Subcutaneous abdominal adipose tissue (tissue), 5 donors: Measurements from ENCODE around the gene SIGLEC1.

Source experiments
- H3K27ac ChIP-seq: one replicate; pipeline ENCODE4 v1.7.0; 2013; ENCODE audit warnings: low read depth, mild to moderate bottlenecking, inconsistent platforms, low read length, moderate library complexity
- H3K27me3 ChIP-seq, 5 donors: one replicate each; pipeline ENCODE4 v1.7.0; 2013; ENCODE audit warnings: low read length in 5 of 5, inconsistent platforms in 1 of 5; ENCODE audit not compliant: control insufficient read depth in 5 of 5, insufficient read depth in 4 of 5
- H3K36me3 ChIP-seq, 5 donors: one replicate each; pipeline ENCODE4 v1.7.0; 2013; ENCODE audit warnings: low read length in 5 of 5; ENCODE audit not compliant: control insufficient read depth in 5 of 5, insufficient read depth in 5 of 5
- H3K4me1 ChIP-seq, 5 donors: one replicate each; pipeline ENCODE4 v1.7.0; 2013; ENCODE audit warnings: low read length in 5 of 5, mild to moderate bottlenecking in 3 of 5, moderate library complexity in 1 of 5; ENCODE audit not compliant: control insufficient read depth in 5 of 5, insufficient read depth in 5 of 5
- H3K4me3 ChIP-seq, 5 donors: one replicate each; pipeline ENCODE4 v1.7.0; 2013; ENCODE audit warnings: low read length in 5 of 5, low read depth in 1 of 5
- H3K9ac ChIP-seq, 5 donors: one replicate each; pipeline ENCODE4 v1.7.0; 2013; ENCODE audit warnings: low read length in 5 of 5, mild to moderate bottlenecking in 4 of 5, moderate library complexity in 3 of 5
- H3K9me3 ChIP-seq, 5 donors: one replicate each; pipeline ENCODE4 v1.7.0; 2013; ENCODE audit warnings: low read length in 5 of 5; ENCODE audit not compliant: control insufficient read depth in 5 of 5
- donor health status: healthy.
- donor health status: healthy.
- donor health status: healthy.
- donor health status: healthy.
- donor health status: healthy.

Gene SIGLEC1

GRCh38 chr20:3685341-3685740 is 27.1 kb downstream of the SIGLEC1 start:
- H3K4me3 ChIP-seq: no peak overlapping the region
- H3K27ac ChIP-seq: no peak overlapping the region
- peaks cover 4 to 39% (median 33%) of the 10 kb centered on the region in 5 donors for H3K4me1 ChIP-seq
- peaks cover 12 to 19% (median 17%) of the 10 kb centered on the region in 5 donors for H3K27me3 ChIP-seq
- H3K9ac ChIP-seq: no peak overlapping the region
- no peaks in the 10 kb centered on the region for H3K9me3 ChIP-seq
- peaks cover 0 to 18% (median 0%) of the 10 kb centered on the region in 5 donors for H3K36me3 ChIP-seq

DNA sequence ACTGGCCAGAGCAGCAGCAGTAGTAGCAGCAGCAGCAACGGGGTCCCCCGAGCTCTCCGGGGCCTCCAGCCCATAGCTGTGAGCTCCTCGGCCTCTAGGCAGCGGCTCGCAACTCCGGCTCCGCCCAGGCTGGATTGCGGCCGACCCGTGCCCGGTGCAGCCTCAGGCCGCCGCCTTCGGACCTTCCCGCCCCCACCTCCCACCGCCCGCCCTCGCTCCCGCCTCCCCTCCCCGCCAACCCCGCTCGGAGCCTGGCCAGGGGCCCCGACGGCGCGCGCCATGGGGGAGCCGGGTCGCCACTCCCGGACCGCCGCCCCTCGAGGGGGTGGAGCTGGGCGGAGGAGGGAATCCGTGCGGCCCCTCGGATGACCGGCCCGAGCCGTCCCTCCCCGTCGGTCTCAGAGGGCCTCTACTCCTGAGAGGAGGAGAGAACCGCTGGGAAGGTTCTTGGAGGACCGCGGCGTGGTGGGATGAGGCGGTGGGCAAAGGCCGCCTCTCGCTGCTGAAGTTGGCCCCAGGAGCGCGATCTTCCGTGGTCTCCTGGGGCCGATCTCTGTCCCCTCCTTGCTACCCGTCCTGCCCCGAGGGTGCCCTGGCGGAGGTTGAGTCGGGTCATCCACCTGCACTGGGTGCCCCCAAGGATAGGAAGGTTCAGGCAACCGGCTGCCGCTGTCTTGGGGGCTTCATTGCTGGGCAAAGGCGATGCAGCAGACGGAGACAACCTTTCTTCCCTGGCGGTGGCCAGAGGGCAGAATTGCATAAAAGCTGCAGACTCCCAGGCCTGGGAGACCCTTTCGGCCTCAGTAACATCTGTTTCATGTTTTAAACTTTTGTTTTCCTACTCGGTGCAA is 30.2 kb downstream of the SIGLEC1 start, which contains the start of gene ADAM33:
Gene ADAM33, minus strand, starts transcription at position 80 of the 851 bp plus-strand sequence. Its CDS starts 6 bp downstream, at position 74.
- H3K4me1 ChIP-seq: peaks cover 1 to 56% (median 44%) of the 10 kb centered on the region in 5 donors
- H3K36me3 ChIP-seq: no peaks in the 10 kb centered on the region
- H3K9me3 ChIP-seq: no peaks in the 10 kb centered on the region
- H3K4me3 ChIP-seq: peak within 1 kb of the TSS; percentile 58 to 74 (median 68)
- peak within 1 kb of the TSS; percentile 54 for H3K27ac ChIP-seq
- peaks cover 14 to 21% (median 18%) of the 10 kb centered on the region in 5 donors for H3K27me3 ChIP-seq
- H3K9ac ChIP-seq: peak within 1 kb of the TSS in 2 of 5 donors; percentile 16

DNA sequence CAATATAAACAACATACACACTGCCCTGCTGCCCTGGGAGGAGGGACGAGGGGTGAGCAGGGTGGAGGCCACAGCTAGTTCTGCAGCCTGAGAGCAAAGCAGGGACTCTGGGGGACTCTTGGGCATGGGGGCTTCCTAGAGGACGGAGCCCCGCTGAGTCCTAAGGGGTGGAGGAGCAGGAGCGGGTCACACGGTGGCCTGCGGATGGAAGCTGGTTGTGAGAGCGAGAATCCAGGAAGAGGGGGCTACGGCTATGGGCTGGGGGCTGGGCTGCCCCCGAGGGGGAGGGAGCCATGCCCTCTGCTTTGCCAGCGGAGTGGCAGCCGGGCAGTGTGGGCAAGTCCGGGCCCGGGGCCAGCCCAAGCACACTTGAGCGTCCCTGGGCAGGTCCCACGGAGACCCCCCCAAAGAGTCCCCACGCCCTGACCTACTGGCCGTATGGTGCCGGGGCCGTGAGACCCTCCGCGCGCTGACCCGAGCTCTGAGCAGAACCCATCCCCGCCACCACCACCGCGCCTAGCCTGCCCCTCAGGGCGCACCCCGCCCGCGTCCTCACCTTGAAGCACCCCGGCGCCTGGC is 31.0 kb downstream of the SIGLEC1 start:
- Histone ChIP-seq H3K36me3 (no peaks in the 10 kb centered on the region), H3K27ac (peak overlapping the region; percentile 54), H3K9me3 (no peaks in the 10 kb centered on the region), H3K9ac (peak overlapping the region in 1 of 5 donors; percentile 16), H3K4me1 (peaks cover 1 to 54% (median 41%) of the 10 kb centered on the region in 5 donors), H3K27me3 (peaks cover 14 to 21% (median 18%) of the 10 kb centered on the region in 5 donors), H3K4me3 (peak overlapping the region; percentile 58 to 74 (median 68))

DNA sequence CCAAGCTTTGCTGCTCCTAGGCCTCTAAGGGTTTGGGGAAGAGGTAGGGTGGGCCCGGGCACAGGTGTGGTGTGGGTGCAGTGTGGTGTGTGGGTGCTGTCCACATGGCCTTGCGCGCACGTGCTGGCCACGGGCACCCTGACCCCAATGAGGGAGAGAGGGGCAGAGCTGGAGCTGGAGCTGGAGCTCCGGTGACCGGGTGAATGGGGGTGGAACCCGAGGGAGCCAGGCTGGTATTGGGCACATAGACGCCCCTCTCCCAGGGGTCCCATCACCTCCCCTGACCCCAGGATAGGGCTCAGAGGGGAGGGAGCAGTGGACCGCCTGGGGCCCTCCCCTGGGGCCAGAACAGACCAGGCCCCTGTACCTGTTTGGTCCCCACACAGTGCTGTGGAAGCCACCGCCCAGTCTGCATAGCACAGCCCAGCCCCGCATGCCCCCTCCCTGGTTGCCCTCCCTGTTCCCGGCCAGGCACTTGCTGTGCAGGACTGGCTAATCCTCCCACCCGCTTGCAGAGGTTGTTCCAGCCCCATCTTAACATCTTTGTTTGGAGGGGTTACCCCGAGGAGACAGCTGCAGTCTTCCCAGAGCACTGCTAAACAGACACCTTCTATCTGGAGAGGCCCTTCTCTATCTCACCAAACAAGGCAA is 31.6 kb downstream of the SIGLEC1 start:
- Histone ChIP-seq H3K4me3 (peak overlapping the region; percentile 58 to 74 (median 68)), H3K27ac (peak overlapping the region; percentile 54), H3K9me3 (no peaks in the 10 kb centered on the region), H3K9ac (peak overlapping the region in 2 of 5 donors; percentile 16), H3K27me3 (peaks cover 14 to 21% (median 18%) of the 10 kb centered on the region in 5 donors), H3K36me3 (no peaks in the 10 kb centered on the region), H3K4me1 (peaks cover 1 to 52% (median 39%) of the 10 kb centered on the region in 5 donors)

- H3K36me3 ChIP-seq: peaks cover 0 to under 1% (median 0%) of the 10 kb centered on the region in 5 donors
- H3K27ac ChIP-seq: peak overlapping the region; percentile 54
- H3K27me3 ChIP-seq: peaks cover 19 to 24% (median 21%) of the 10 kb centered on the region in 5 donors
- peak overlapping the region in 2 of 5 donors; percentile 16 to 37 for H3K9ac ChIP-seq
- peaks cover 0 to 52% (median 39%) of the 10 kb centered on the region in 5 donors for H3K4me1 ChIP-seq
- H3K4me3 ChIP-seq: peak overlapping the region; percentile 57 to 70 (median 63)
- no peaks in the 10 kb centered on the region for H3K9me3 ChIP-seq
These were observed 32.4 kb downstream of the SIGLEC1 start for GRCh38 chr20:3679749-3680700.

DNA sequence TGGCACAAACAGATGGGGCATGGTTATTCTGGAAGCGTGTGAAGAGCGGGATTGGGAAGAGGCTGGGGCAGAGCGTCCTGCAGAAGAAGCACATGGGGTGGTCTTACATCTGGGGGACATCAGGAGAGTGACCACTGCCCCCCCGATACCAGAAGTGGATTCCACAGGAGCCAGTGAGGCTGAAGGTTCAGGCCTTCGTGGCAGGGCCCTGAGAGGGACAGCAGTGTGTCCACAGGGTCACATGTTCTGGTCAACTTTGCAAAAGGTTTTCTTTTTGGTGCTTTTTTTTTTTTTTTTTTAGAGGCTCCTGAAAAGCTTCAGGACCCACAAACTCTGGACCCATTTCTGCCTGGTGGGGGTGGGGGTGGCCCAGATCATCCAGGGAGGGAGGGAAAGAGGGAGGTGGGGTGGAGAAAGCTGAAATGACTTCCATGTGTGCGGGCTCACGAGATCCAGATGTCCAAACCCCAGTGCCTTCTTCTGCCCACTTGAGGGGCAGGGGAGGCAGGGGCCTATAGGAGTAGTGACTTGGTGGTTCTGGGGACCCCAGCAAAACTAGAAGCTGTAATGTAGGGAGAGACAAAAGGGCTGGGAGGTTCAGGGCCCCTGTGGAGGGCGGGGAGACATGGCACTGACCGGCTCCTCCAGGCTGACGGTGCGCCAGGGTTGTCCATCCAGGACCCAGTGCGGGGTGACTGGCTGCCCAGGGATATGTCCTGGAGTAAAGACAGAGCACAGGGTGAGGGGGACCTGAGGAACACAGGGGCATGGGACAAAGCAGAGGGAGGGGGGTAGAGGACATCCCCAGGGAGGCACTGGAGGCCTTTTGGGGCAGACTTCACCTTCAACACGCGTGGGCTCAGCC is 33.3 kb downstream of the SIGLEC1 start:
- Histone ChIP-seq H3K27me3 (peaks cover 19 to 33% (median 30%) of the 10 kb centered on the region in 5 donors), H3K4me3 (peak overlapping the region in 3 of 5 donors; percentile 22 to 70 (median 58)), H3K9ac (no peak overlapping the region), H3K9me3 (no peaks in the 10 kb centered on the region), H3K27ac (no peak overlapping the region), H3K4me1 (peaks cover 0 to 52% (median 39%) of the 10 kb centered on the region in 5 donors), H3K36me3 (peaks cover 0 to 4% (median 2%) of the 10 kb centered on the region in 5 donors)

DNA sequence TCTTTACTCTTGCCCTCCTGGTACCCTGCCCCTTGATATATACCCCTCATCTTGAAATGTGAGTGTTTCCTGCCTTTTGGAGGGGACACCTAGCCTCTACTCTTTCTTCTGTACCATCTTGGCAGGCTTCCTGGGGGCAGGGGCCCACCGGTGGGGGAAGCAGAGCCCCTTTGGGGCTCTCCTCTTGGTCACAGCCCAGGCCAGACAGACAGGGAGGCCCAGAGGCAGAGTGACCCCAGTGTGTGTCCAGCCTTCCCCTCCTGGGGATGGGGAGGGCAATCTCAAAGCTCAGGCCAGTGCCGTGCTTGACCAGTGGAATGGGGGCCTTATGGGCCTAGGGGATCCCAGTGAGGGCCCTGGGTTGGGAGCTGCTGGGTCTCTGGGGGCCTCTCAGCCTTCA is 34.2 kb downstream of the SIGLEC1 start:
- peaks cover 0 to 52% (median 39%) of the 10 kb centered on the region in 5 donors for H3K4me1 ChIP-seq
- peaks cover 0 to 4% (median 2%) of the 10 kb centered on the region in 5 donors for H3K36me3 ChIP-seq
- H3K27ac ChIP-seq: no peak overlapping the region
- no peak overlapping the region for H3K4me3 ChIP-seq
- peak overlapping the region in 1 of 5 donors; percentile 13 for H3K9ac ChIP-seq
- no peaks in the 10 kb centered on the region for H3K9me3 ChIP-seq
- H3K27me3 ChIP-seq: peaks cover 19 to 40% (median 34%) of the 10 kb centered on the region in 5 donors

GRCh38 chr20:3677733-3678132 is 34.7 kb downstream of the SIGLEC1 start:
- H3K9ac ChIP-seq: peak overlapping the region in 1 of 5 donors; percentile 13
- H3K36me3 ChIP-seq: peaks cover 0 to 4% (median 2%) of the 10 kb centered on the region in 5 donors
- H3K27me3 ChIP-seq: peaks cover 19 to 43% (median 34%) of the 10 kb centered on the region in 5 donors
- H3K4me3 ChIP-seq: no peak overlapping the region
- no peak overlapping the region for H3K27ac ChIP-seq
- H3K4me1 ChIP-seq: peaks cover 0 to 53% (median 39%) of the 10 kb centered on the region in 5 donors
- no peaks in the 10 kb centered on the region for H3K9me3 ChIP-seq
